SH-SY5Y (cell line): Measurements from ENCODE around the gene KDM3A.

ENCODE experiments used
- GATA2 ChIP-seq: IDR thresholded peaks from 2 replicates; pipeline ENCODE4 v1.6.1; 2011; ENCODE audit warnings: mild to moderate bottlenecking, low read depth, low read length
- GATA3 ChIP-seq: IDR thresholded peaks from 2 replicates; pipeline ENCODE4 v1.6.1; 2011; ENCODE audit warnings: low read depth, mild to moderate bottlenecking, low read length, moderate library complexity

GRCh38 chr2:86442642-86443005 lies 1.5 kb downstream of the KDM3A start:
- no peak for TF ChIP-seq GATA3
- TF ChIP-seq GATA2: no peak
